HG03280 (cell line): ENCODE results near the gene ANO8.

ENCODE experiments used
- ATAC-seq: cut with Tn5 transposase; IDR thresholded peaks from one replicate; pipeline ENCODE4 v1.9.1; 2021; ENCODE audit warnings: mild to moderate bottlenecking, moderate library complexity; ENCODE audit not compliant: unreplicated experiment

Gene ANO8

GRCh38 chr19:17328517-17329365 lies 5.9 kb downstream of the ANO8 start:
- ATAC-seq, result no peak

- no peak for ATAC-seq
Measured at GRCh38 chr19:17327654-17328516, 6.8 kb downstream of the ANO8 start.

- ATAC-seq, result no peak
Measured at GRCh38 chr19:17327068-17327653, 7.5 kb downstream of the ANO8 start.

GRCh38 chr19:17326595-17326966 lies 8.1 kb downstream of the ANO8 start:
- ATAC-seq, result no peak

GRCh38 chr19:17325881-17326594 lies 8.6 kb downstream of the ANO8 start:
- no peak for ATAC-seq

GRCh38 chr19:17325133-17325532 lies 9.5 kb downstream of the ANO8 start:
- no peak for ATAC-seq

GRCh38 chr19:17324357-17325114 lies 10.1 kb downstream of the ANO8 start:
- no peak for ATAC-seq

- no peak for ATAC-seq
Measured at GRCh38 chr19:17323964-17324332, 10.7 kb downstream of the ANO8 start.

- no peak for ATAC-seq
Measured at GRCh38 chr19:17323300-17323963, 11.2 kb downstream of the ANO8 start.

- no peak for ATAC-seq
Measured at GRCh38 chr19:17322854-17323253, 11.8 kb downstream of the ANO8 start.

- ATAC-seq, result no peak
Measured at GRCh38 chr19:17321655-17322489, 12.8 kb downstream of the ANO8 start.

- ATAC-seq, result no peak
Measured at GRCh38 chr19:17320435-17320834, 14.2 kb downstream of the ANO8 start.

GRCh38 chr19:17319473-17320238 lies 15.0 kb downstream of the ANO8 start:
- ATAC-seq, result no peak

- ATAC-seq, result no peak
Measured at GRCh38 chr19:17318966-17319365, 15.7 kb downstream of the ANO8 start.

GRCh38 chr19:17314007-17314593 lies 20.6 kb downstream of the ANO8 start:
- no peak for ATAC-seq

- ATAC-seq, result no peak
Measured at GRCh38 chr19:17312189-17313113, 22.2 kb downstream of the ANO8 start.
